Measurements from ENCODE around the gene GP2. TPM values are rescaled to one million over a fixed set of nuclear protein-coding genes. Genes with fewer than 3 reads are reported as not detected.
"Not testable (repeated sequence)": the region's sequence is repeated elsewhere in the genome, so short reads cannot be mapped to it uniquely, and the experiment has no call there.

Gene GP2
- total RNA-seq, 2 donors from 2014 or later, result not detected

GRCh38 chr16:20320592-20320991, 6.7 kb downstream of the GP2 start:
- Mint-ChIP-seq H3K27ac (no peak overlapping the region), H3K4me1 (ENCODE audit: low read depth) (no peaks in the 10 kb centered on the region), H3K27me3 (ENCODE audit: low read depth) (no peaks in the 10 kb centered on the region), H3K4me3 (no peak overlapping the region), H3K9me3 (no peaks in the 10 kb centered on the region), H3K36me3 (ENCODE audit: insufficient read depth in 2 of 2) (no peaks in the 10 kb centered on the region)
- ATAC-seq (replicated peaks in 1 of 2) (no peak), DNase-seq (no peak)

DNA sequence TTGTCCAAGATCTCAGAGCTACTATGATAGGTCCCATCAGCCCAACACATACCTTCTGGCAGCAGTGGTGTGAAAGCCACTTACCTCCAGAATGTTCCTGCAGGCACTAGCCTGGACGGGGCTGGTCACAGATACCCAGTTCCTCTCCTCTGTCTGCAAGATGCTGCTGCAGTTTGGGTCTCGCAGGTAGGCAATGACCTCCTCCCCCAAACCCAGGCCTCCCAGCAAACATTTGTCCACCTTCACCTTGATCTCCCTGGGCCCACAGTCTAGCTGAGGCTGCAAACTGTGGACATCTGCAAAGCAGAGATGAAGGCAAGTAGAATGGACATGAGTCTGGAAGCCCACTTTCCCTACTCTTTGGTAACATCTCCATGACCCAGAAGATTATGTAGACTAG, 7.1 kb downstream of the GP2 start:
- H3K27me3 Mint-ChIP-seq (ENCODE audit: low read depth), result no peaks in the 10 kb centered on the region
- no peak overlapping the region for H3K4me3 Mint-ChIP-seq
- no peaks in the 10 kb centered on the region for H3K36me3 Mint-ChIP-seq (ENCODE audit: insufficient read depth in 2 of 2)
- no peak for ATAC-seq (replicated peaks in 1 of 2)
- H3K27ac Mint-ChIP-seq, result no peak overlapping the region
- H3K4me1 Mint-ChIP-seq (ENCODE audit: low read depth), result no peaks in the 10 kb centered on the region
- no peak for DNase-seq
- H3K9me3 Mint-ChIP-seq, result no peaks in the 10 kb centered on the region

DNA sequence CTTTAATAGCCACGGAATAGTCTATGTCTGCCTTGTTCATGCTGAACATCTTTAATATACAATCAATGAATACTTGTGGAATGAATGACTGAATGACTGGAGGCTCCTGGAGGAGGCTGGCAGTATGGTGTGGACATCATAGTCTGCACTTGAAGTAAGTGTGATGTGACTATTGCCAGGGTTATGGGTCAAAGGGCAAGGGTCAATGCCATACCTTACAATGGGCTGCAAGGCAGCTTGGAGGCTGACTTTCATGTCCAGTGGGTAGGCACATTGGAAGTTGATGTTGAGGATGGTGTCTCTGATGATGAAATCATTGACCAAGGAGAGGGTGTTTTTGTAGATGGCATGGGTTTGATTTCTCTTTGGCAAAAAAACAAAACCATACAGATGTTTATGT, 7.9 kb downstream of the GP2 start:
- Mint-ChIP-seq H3K9me3 (no peaks in the 10 kb centered on the region), H3K27ac (no peak overlapping the region), H3K4me3 (no peak overlapping the region), H3K4me1 (ENCODE audit: low read depth) (no peaks in the 10 kb centered on the region), H3K27me3 (ENCODE audit: low read depth) (no peaks in the 10 kb centered on the region), H3K36me3 (ENCODE audit: insufficient read depth in 2 of 2) (no peaks in the 10 kb centered on the region)
- DNase-seq, result no peak
- ATAC-seq (replicated peaks in 1 of 2), result no peak

GRCh38 chr16:20318437-20318836, 8.9 kb downstream of the GP2 start:
- Mint-ChIP-seq H3K27ac (no peak overlapping the region), H3K4me1 (ENCODE audit: low read depth) (no peaks in the 10 kb centered on the region), H3K4me3 (no peak overlapping the region)

DNA sequence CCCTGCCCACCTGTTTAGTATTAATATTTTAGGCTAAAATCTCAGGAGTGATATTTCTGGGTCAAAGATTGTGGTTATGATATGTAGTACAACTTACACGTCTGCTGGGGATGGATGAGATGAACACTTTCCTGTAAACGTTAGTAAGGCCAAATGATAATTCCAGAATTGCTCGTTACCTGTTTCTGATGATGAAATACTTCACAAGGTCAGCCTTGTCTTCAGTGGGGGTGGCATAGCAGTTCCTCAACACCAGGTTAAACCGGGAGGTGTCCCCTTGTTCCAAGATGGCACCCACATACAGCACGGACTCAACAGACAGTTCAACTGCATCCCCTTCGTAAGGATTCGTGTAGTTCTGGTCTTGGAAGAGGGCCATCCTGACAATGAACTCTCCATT, 9.3 kb downstream of the GP2 start:
- no peak for ATAC-seq (replicated peaks in 1 of 2)
- no peaks in the 10 kb centered on the region for H3K36me3 Mint-ChIP-seq (ENCODE audit: insufficient read depth in 2 of 2)
- no peak overlapping the region for H3K4me3 Mint-ChIP-seq

More at GRCh38 chr16:20318437-20318836, 8.9 kb downstream of the GP2 start:
- H3K36me3 Mint-ChIP-seq (ENCODE audit: insufficient read depth in 2 of 2), result no peaks in the 10 kb centered on the region
- no peak for ATAC-seq (replicated peaks in 1 of 2)
- no peaks in the 10 kb centered on the region for H3K9me3 Mint-ChIP-seq
- DNase-seq, result no peak
- H3K27me3 Mint-ChIP-seq (ENCODE audit: low read depth), result no peaks in the 10 kb centered on the region

DNA sequence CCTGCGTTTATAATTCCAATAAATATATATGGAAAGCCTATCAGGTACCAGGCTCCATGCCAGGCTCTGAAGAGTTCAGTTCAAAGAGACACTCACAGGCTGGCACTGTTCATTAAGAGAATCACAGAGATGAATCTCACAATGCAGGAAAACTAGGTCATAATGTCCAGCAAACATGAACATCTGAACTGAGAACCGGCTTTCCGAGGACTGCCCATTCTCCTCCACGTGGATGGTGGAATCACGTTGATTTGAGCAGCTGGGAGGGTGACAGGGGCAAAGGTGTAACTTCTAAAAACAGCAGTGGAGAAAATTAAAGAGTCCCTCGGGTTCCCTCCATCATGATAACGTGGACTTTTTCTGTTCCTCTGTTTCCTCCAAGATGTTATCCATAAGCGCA, 10.2 kb downstream of the GP2 start:
- Mint-ChIP-seq H3K9me3 (peaks cover 0 to 3% of the 10 kb centered on the region in 2 donors), H3K36me3 (ENCODE audit: insufficient read depth in 2 of 2) (no peaks in the 10 kb centered on the region), H3K27me3 (ENCODE audit: low read depth) (no peaks in the 10 kb centered on the region), H3K27ac (no peak overlapping the region), H3K4me3 (no peak overlapping the region), H3K4me1 (ENCODE audit: low read depth) (no peaks in the 10 kb centered on the region)
- no peak for DNase-seq
- no peak for ATAC-seq (replicated peaks in 1 of 2)

More for the DNA sequence above, 9.3 kb downstream of the GP2 start:
- Mint-ChIP-seq H3K9me3 (peaks cover 0 to 3% of the 10 kb centered on the region in 2 donors), H3K4me1 (ENCODE audit: low read depth) (no peaks in the 10 kb centered on the region), H3K27ac (no peak overlapping the region), H3K27me3 (ENCODE audit: low read depth) (no peaks in the 10 kb centered on the region)
- no peak for DNase-seq

- H3K4me3 Mint-ChIP-seq, result no peak overlapping the region
- H3K36me3 Mint-ChIP-seq (ENCODE audit: insufficient read depth in 2 of 2), result no peaks in the 10 kb centered on the region
- ATAC-seq (replicated peaks in 1 of 2), result no peak
- H3K9me3 Mint-ChIP-seq, result peaks cover 0 to 3% of the 10 kb centered on the region in 2 donors
- H3K27ac Mint-ChIP-seq, result no peak overlapping the region
- no peaks in the 10 kb centered on the region for H3K27me3 Mint-ChIP-seq (ENCODE audit: low read depth)
- no peak for DNase-seq
- H3K4me1 Mint-ChIP-seq (ENCODE audit: low read depth), result no peaks in the 10 kb centered on the region
These were observed 10.6 kb downstream of the GP2 start for GRCh38 chr16:20316715-20317114.

- H3K27me3 Mint-ChIP-seq (ENCODE audit: low read depth), result no peaks in the 10 kb centered on the region
- no peak for DNase-seq
- H3K4me1 Mint-ChIP-seq (ENCODE audit: low read depth), result no peaks in the 10 kb centered on the region
- H3K36me3 Mint-ChIP-seq (ENCODE audit: insufficient read depth in 2 of 2), result no peaks in the 10 kb centered on the region
- H3K9me3 Mint-ChIP-seq, result peaks cover 0 to 3% of the 10 kb centered on the region in 2 donors
- no peak overlapping the region for H3K27ac Mint-ChIP-seq
- no peak overlapping the region for H3K4me3 Mint-ChIP-seq
- no peak for ATAC-seq (replicated peaks in 1 of 2)
These were observed 11.5 kb downstream of the GP2 start for GRCh38 chr16:20315764-20316163.

DNA sequence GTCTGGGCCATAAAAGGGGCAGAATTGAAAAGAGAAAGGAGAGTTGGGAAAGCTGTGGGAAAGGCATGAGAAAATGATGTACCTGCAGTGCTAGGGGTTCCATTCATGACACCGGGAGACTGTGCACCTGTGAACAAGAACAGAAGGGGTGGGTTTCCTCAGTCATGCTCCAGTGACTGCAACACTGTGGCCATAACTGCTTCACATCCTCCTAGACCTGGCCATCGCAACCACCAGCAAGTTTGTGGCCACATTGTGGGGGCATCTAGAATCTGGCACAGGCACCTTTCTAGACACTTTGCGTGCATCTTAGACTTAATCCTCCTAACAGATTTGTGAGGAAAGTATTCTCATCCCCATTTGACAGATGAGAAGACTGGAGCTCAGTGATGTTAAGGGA, 12.7 kb downstream of the GP2 start:
- no peak for DNase-seq
- Mint-ChIP-seq H3K4me1 (ENCODE audit: low read depth) (no peaks in the 10 kb centered on the region), H3K36me3 (ENCODE audit: insufficient read depth in 2 of 2) (no peaks in the 10 kb centered on the region)

GRCh38 chr16:20313741-20314140, 13.6 kb downstream of the GP2 start:
- no peak for DNase-seq
- Mint-ChIP-seq H3K9me3 (peaks cover 0 to 3% of the 10 kb centered on the region in 2 donors), H3K4me1 (ENCODE audit: low read depth) (no peaks in the 10 kb centered on the region), H3K4me3 (no peak overlapping the region), H3K27me3 (ENCODE audit: low read depth) (no peaks in the 10 kb centered on the region), H3K27ac (no peak overlapping the region), H3K36me3 (ENCODE audit: insufficient read depth in 2 of 2) (no peaks in the 10 kb centered on the region)
- ATAC-seq (replicated peaks in 1 of 2), result no peak

More for the DNA sequence above, 12.7 kb downstream of the GP2 start:
- H3K27me3 Mint-ChIP-seq (ENCODE audit: low read depth), result no peaks in the 10 kb centered on the region
- H3K27ac Mint-ChIP-seq, result no peak overlapping the region
- no peak for ATAC-seq (replicated peaks in 1 of 2)
- peaks cover 0 to 3% of the 10 kb centered on the region in 2 donors for H3K9me3 Mint-ChIP-seq
- H3K4me3 Mint-ChIP-seq, result no peak overlapping the region

DNA sequence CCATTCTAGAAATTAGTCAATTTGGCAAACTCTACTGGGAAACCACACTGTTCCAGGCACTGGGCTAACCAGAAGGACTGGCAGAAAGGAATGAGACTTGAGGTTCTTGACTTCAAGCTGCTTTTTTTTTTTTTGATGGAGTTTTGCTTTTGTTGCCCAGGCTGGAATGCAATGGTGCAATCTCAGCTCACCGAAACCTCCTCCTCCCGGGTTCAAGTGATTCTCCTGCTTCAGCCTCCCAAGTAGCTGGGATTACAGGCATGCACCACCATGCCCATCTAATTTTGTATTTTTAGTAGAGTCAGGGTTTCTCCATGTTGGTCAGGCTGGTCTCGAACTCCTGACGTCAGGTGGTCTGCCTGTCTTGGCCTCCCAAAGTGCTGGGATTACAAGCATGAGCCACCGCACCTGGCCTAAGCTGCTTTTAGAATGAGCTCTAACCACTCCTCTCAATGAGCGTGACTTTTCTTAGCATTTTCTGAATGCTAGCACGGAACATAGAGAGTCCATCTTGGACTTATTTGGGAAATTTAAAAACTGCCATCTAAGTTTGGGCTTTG, 14.7 kb downstream of the GP2 start:
- H3K4me3 Mint-ChIP-seq; DNase-seq; ATAC-seq (replicated peaks in 1 of 2); H3K36me3 Mint-ChIP-seq (ENCODE audit: insufficient read depth in 2 of 2); H3K27ac Mint-ChIP-seq; H3K4me1 Mint-ChIP-seq (ENCODE audit: low read depth); H3K27me3 Mint-ChIP-seq (ENCODE audit: low read depth); H3K9me3 Mint-ChIP-seq: not testable (repeated sequence)

GRCh38 chr16:20311548-20311947, 15.8 kb downstream of the GP2 start:
- H3K27ac Mint-ChIP-seq, result no peak overlapping the region
- ATAC-seq (replicated peaks in 1 of 2), result no peak

GRCh38 chr16:20310421-20311395, 16.6 kb downstream of the GP2 start:
- Mint-ChIP-seq H3K36me3 (ENCODE audit: insufficient read depth in 2 of 2) (no peaks in the 10 kb centered on the region), H3K27ac (no peak overlapping the region), H3K9me3 (peaks cover 0 to 3% of the 10 kb centered on the region in 2 donors), H3K27me3 (ENCODE audit: low read depth) (no peaks in the 10 kb centered on the region), H3K4me3 (no peak overlapping the region), H3K4me1 (ENCODE audit: low read depth) (no peaks in the 10 kb centered on the region)
- DNase-seq (no peak), ATAC-seq (replicated peaks in 1 of 2) (no peak)

More at GRCh38 chr16:20311548-20311947, 15.8 kb downstream of the GP2 start:
- Mint-ChIP-seq H3K4me1 (ENCODE audit: low read depth) (no peaks in the 10 kb centered on the region), H3K36me3 (ENCODE audit: insufficient read depth in 2 of 2) (no peaks in the 10 kb centered on the region), H3K4me3 (no peak overlapping the region), H3K27me3 (ENCODE audit: low read depth) (no peaks in the 10 kb centered on the region), H3K9me3 (peaks cover 0 to 3% of the 10 kb centered on the region in 2 donors)
- no peak for DNase-seq
